Bronchus fibroblast of lung (primary cell): ENCODE data around the gene CRYBG1. TPM values are rescaled to one million over a fixed set of nuclear protein-coding genes. Genes with fewer than 3 reads are reported as not detected.

Source experiments
- total RNA-seq: library from RNA; depleted of rRNA; stranded (reverse); fragments of >200 nt; gene quantifications from 2 replicates; pipeline ENCODE4 v1.2.3, GENCODE V29; 2015

Gene CRYBG1, protein sequence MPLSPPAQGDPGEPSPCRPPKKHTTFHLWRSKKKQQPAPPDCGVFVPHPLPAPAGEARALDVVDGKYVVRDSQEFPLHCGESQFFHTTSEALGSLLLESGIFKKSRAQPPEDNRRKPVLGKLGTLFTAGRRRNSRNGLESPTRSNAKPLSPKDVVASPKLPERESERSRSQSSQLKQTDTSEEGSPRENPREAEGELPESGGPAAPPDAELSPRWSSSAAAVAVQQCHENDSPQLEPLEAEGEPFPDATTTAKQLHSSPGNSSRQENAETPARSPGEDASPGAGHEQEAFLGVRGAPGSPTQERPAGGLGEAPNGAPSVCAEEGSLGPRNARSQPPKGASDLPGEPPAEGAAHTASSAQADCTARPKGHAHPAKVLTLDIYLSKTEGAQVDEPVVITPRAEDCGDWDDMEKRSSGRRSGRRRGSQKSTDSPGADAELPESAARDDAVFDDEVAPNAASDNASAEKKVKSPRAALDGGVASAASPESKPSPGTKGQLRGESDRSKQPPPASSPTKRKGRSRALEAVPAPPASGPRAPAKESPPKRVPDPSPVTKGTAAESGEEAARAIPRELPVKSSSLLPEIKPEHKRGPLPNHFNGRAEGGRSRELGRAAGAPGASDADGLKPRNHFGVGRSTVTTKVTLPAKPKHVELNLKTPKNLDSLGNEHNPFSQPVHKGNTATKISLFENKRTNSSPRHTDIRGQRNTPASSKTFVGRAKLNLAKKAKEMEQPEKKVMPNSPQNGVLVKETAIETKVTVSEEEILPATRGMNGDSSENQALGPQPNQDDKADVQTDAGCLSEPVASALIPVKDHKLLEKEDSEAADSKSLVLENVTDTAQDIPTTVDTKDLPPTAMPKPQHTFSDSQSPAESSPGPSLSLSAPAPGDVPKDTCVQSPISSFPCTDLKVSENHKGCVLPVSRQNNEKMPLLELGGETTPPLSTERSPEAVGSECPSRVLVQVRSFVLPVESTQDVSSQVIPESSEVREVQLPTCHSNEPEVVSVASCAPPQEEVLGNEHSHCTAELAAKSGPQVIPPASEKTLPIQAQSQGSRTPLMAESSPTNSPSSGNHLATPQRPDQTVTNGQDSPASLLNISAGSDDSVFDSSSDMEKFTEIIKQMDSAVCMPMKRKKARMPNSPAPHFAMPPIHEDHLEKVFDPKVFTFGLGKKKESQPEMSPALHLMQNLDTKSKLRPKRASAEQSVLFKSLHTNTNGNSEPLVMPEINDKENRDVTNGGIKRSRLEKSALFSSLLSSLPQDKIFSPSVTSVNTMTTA (N-terminal part only)
- 8.0 and 8.2 TPM in 2 replicates for total RNA-seq

GRCh38 chr6:106360410-106360988 lies at the start of gene CRYBG1:
TSS of gene CRYBG1 (plus strand) at chr6:106360717. CDS start at chr6:106360909, 192 bp downstream.

DNA sequence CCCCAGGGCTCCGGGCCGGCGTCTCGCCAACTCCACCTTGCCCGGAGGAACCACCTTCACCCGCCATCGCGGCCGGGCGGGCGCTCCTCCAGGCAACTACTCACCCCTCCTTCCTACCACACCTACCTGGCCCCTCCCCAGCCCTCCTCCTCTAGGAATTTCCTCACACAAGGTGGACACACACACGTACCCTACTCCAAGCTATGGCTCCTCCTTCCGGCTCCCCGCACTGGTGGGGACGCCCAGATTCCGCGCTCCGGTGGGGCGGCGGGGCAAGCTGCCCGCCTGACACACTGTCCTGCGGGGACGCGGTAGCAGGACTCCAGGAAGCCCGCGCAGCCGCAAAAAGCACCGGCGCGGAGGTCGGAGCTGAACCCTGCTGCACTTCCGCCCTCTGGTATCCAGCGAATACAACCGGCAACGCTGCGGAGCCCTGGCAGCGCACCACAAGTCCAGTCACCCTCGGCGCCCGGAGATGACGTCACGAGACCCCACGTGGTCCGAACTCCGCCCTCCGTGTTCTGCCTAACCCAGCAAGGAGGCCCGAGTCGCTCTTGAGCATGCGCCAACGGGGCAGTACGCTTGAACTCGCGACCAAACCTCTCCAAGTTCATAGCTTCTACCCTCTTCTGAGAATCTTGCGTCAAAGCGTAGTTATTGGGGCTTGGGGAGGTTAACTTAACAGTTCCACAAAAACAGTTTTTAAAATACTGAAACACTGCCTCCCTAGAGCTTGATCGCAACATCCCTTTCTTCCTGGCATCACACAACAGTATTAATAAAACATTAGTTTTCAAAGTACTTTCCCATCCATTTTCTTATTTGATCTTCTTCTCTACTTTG lies 35.0 kb upstream of the CRYBG1 start, which contains the start of gene ATG5:
ATG5 (minus strand) TSS at position 425 of the 843 bp plus-strand sequence. CDS start 9,552 bp downstream, outside the sequence.

Other genes starting within 250 kb of the CRYBG1 start
- gene ATG5, start 35.0 kb upstream of the CRYBG1 start, total RNA-seq = 20.2 and 22.7 TPM in 2 replicates